Measurements from ENCODE around the gene MIX23.

Gene MIX23

DNA sequence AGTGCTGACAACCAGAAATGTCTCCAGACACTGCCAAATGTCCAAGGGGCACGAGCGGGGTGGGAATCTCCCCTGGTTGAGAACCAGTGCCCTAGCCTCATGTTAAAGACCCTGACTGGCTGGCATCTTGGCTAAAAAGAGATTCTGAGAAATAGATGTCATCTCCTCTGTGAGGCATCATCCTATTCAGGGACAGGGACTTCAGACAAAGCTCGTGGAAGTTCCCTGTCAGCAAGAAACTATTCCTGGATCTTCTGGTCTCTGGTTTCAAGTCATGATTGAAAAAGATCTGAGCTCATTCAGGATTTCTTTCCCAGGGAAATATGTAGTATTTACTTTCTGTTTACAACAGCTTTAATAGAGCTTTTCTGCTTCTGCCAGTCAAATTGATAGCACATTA, 22.0 kb upstream of the MIX23 start:
- Histone ChIP-seq H3K4me3 (ENCODE audit: severe bottlenecking) (no peak overlapping the region), H3K27me3 (ENCODE audit: insufficient read depth, poor library complexity, severe bottlenecking) (no peaks in the 10 kb centered on the region), H3K36me3 (ENCODE audit: low read depth) (peaks cover 60% of the 10 kb centered on the region), H3K4me1 (ENCODE audit: insufficient read depth, poor library complexity, severe bottlenecking) (no peaks in the 10 kb centered on the region), H3K27ac (ENCODE audit: poor library complexity, severe bottlenecking) (no peak overlapping the region), H3K9me3 (ENCODE audit: severe bottlenecking) (no peaks in the 10 kb centered on the region)
- no peak for DNase-seq (ENCODE audit: low spot score)
- ATAC-seq (ENCODE audit: low read depth): no peak
- TF ChIP-seq, protein P1, sequence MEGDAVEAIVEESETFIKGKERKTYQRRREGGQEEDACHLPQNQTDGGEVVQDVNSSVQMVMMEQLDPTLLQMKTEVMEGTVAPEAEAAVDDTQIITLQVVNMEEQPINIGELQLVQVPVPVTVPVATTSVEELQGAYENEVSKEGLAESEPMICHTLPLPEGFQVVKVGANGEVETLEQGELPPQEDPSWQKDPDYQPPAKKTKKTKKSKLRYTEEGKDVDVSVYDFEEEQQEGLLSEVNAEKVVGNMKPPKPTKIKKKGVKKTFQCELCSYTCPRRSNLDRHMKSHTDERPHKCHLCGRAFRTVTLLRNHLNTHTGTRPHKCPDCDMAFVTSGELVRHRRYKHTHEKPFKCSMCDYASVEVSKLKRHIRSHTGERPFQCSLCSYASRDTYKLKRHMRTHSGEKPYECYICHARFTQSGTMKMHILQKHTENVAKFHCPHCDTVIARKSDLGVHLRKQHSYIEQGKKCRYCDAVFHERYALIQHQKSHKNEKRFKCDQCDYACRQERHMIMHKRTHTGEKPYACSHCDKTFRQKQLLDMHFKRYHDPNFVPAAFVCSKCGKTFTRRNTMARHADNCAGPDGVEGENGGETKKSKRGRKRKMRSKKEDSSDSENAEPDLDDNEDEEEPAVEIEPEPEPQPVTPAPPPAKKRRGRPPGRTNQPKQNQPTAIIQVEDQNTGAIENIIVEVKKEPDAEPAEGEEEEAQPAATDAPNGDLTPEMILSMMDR (IDR thresholded peaks at IDR 0.05; ENCODE audit: poor library complexity, severe bottlenecking): no peak

DNA sequence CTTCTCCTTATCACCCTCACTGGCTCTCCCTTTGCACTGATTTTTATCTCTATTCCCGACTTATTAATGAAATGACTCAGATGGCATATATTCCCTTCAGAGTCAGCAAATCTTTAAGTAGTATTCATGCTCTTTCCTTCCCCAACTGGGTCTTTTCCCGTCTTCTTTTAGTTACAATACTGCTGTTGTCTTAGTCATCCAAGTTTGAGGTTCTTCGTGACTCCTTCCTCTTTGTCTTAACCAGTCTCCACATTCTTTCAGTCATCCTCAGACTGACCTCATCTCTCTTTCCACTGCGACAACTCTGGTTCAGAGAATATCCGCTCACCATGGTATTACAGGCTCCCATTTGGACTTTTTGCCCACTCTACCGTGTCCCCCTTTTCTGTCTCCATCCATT, 20.5 kb upstream of the MIX23 start:
- Histone ChIP-seq H3K9me3 (ENCODE audit: severe bottlenecking) (no peaks in the 10 kb centered on the region), H3K36me3 (ENCODE audit: low read depth) (peaks cover 46% of the 10 kb centered on the region), H3K4me3 (ENCODE audit: severe bottlenecking) (no peak overlapping the region), H3K4me1 (ENCODE audit: insufficient read depth, poor library complexity, severe bottlenecking) (no peaks in the 10 kb centered on the region), H3K27ac (ENCODE audit: poor library complexity, severe bottlenecking) (no peak overlapping the region), H3K27me3 (ENCODE audit: insufficient read depth, poor library complexity, severe bottlenecking) (no peaks in the 10 kb centered on the region)
- ATAC-seq (ENCODE audit: low read depth): no peak; the same call in 2 of the 3 replicates
- DNase-seq (ENCODE audit: low spot score): no peak
- TF ChIP-seq, protein P1 (IDR thresholded peaks at IDR 0.05; ENCODE audit: poor library complexity, severe bottlenecking): no peak

DNA sequence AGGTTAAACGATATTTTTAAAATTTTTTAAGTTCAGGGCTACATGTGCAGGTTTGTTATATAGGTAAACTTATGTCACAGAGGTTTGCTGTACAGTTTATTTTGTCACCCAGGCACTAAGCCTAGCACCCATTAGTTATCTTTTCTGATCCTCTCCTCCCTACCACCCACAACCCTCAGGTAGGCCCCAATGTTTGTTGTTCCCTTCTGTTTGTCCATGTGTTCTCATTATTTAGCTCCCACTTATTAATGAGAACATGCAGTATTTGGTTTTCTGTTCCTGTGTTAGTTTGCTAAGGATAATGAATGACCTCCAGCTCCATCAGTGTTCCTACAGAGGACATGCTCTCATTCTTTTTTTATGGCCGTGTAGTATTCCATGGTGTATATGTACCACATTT, 15.9 kb upstream of the MIX23 start:
- H3K27me3 ChIP-seq (ENCODE audit: insufficient read depth, poor library complexity, severe bottlenecking): no peaks in the 10 kb centered on the region
- H3K4me3 ChIP-seq (ENCODE audit: severe bottlenecking): no peak overlapping the region
- H3K9me3 ChIP-seq (ENCODE audit: severe bottlenecking): no peaks in the 10 kb centered on the region
- no peak overlapping the region for H3K27ac ChIP-seq (ENCODE audit: poor library complexity, severe bottlenecking)
- ATAC-seq (ENCODE audit: low read depth) (no peak), DNase-seq (ENCODE audit: low spot score) (no peak)
- H3K36me3 ChIP-seq (ENCODE audit: low read depth): peaks cover 10% of the 10 kb centered on the region
- TF ChIP-seq, protein P1 (IDR thresholded peaks at IDR 0.05; ENCODE audit: poor library complexity, severe bottlenecking): no peak
- H3K4me1 ChIP-seq (ENCODE audit: insufficient read depth, poor library complexity, severe bottlenecking): peaks cover 7% of the 10 kb centered on the region

DNA sequence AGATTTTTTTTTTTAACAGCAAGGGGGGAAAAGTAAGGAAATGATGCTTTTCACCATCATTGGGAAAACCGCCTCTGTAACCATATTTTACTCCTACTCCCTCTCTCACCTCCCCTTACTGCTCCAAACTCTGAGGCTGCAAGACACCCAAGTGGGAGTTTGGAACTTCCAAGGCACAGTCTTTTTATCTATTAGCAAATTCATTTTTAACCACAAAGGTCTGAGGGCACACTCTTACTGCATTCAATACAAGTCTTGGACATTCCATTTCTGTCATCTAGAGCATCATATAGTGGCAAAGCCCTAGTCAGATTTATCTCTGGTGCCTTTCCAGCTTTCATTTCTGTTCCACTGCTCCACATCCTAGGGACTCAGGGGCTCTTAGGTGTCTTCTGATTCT, 14.2 kb upstream of the MIX23 start:
- no peak for DNase-seq (ENCODE audit: low spot score)
- H3K27ac ChIP-seq (ENCODE audit: poor library complexity, severe bottlenecking): no peak overlapping the region
- H3K36me3 ChIP-seq (ENCODE audit: low read depth): no peaks in the 10 kb centered on the region; the same call in 1 of the 2 replicates
- TF ChIP-seq, protein P1 (IDR thresholded peaks at IDR 0.05; ENCODE audit: poor library complexity, severe bottlenecking): no peak
- no peaks in the 10 kb centered on the region for H3K9me3 ChIP-seq (ENCODE audit: severe bottlenecking)
- ATAC-seq (ENCODE audit: low read depth): no peak
- peaks cover 9% of the 10 kb centered on the region for H3K4me1 ChIP-seq (ENCODE audit: insufficient read depth, poor library complexity, severe bottlenecking)
- no peaks in the 10 kb centered on the region for H3K27me3 ChIP-seq (ENCODE audit: insufficient read depth, poor library complexity, severe bottlenecking)
- H3K4me3 ChIP-seq (ENCODE audit: severe bottlenecking): no peak overlapping the region

DNA sequence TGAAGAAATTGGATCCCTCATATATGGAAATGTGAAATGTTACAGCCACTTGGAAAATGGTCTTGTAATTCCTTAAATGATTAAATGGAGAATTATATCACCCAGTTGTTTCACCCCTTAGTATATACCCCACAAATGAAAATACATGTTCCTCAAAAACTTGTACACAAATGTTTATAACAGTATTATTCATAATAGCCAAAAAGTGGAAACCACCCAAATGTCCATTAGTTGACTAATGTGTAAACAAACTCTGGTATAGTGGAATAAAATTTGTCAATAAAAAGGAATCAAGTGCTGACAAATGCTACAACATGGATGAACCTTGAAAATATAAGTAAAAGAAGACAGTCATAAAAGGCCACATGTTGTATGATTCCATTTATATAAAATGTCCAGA, 13.5 kb upstream of the MIX23 start:
- Histone ChIP-seq H3K27ac (ENCODE audit: poor library complexity, severe bottlenecking) (no peak overlapping the region), H3K27me3 (ENCODE audit: insufficient read depth, poor library complexity, severe bottlenecking) (no peaks in the 10 kb centered on the region), H3K36me3 (ENCODE audit: low read depth) (no peaks in the 10 kb centered on the region; the same call in 1 of the 2 replicates), H3K4me1 (ENCODE audit: insufficient read depth, poor library complexity, severe bottlenecking) (peaks cover 9% of the 10 kb centered on the region), H3K4me3 (ENCODE audit: severe bottlenecking) (no peak overlapping the region), H3K9me3 (ENCODE audit: severe bottlenecking) (no peaks in the 10 kb centered on the region)
- ATAC-seq (ENCODE audit: low read depth) (no peak), DNase-seq (ENCODE audit: low spot score) (no peak)
- TF ChIP-seq, protein P1 (IDR thresholded peaks at IDR 0.05; ENCODE audit: poor library complexity, severe bottlenecking): no peak
